Testis (tissue), 2 donors: Measurements from ENCODE around the gene PON3.

Experiments
- POLR2A ChIP-seq: fragments of 450-650 bp; IDR thresholded peaks from one replicate; pipeline ENCODE4 v1.6.1; 2017; ENCODE audit warnings: antibody characterized with exemption, mild to moderate bottlenecking, moderate library complexity
- TF ChIP-seq, protein P1 (sequence below), 3 experiments: fragments of 450-650 bp in 2 of 3; fragments of 200-600 bp in 1 of 3; sonication (generic) in 1 of 3; IDR thresholded peaks; one replicate each; pipeline ENCODE4 v1.5.1; 2016 to 2019; ENCODE audit warnings: antibody characterized with exemption in 3 of 3, mild to moderate bottlenecking in 2 of 3, moderate library complexity in 1 of 3

DNA sequence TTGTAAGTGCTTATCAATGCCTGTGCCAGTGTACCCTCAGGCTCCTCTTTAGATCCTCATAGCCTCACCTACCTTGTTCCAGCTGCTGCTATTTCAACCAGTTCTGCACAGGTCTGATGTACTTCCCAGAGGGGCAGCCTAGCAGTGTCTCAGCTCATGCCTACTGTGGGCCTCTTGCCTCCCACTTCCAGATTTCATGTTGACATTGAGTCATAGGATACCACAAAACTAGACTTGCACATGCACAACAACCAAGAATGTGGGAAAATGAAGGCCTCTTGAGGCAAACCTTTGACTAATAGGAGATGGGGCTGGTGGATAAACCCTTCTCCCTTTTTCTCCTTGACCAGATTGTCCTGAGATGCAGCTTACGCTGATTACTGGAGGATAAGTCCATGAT is 31.0 kb downstream of the PON3 start:
- TF ChIP-seq, protein P1, sequence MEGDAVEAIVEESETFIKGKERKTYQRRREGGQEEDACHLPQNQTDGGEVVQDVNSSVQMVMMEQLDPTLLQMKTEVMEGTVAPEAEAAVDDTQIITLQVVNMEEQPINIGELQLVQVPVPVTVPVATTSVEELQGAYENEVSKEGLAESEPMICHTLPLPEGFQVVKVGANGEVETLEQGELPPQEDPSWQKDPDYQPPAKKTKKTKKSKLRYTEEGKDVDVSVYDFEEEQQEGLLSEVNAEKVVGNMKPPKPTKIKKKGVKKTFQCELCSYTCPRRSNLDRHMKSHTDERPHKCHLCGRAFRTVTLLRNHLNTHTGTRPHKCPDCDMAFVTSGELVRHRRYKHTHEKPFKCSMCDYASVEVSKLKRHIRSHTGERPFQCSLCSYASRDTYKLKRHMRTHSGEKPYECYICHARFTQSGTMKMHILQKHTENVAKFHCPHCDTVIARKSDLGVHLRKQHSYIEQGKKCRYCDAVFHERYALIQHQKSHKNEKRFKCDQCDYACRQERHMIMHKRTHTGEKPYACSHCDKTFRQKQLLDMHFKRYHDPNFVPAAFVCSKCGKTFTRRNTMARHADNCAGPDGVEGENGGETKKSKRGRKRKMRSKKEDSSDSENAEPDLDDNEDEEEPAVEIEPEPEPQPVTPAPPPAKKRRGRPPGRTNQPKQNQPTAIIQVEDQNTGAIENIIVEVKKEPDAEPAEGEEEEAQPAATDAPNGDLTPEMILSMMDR (IDR thresholded peaks at IDR 0.05), result no peak
- TF ChIP-seq POLR2A, result no peak
